Activated CD8-positive, alpha-beta memory T cell treated with anti-CD3 and anti-CD28 coated beads, Interleukin-2, amount 50 U/mL, for 48 hours (primary cell): ENCODE data around the gene TEX22.
A peak's percentile ranks its signal among the peaks of the same experiment; 100 is the strongest.

ENCODE experiments used
- DNase-seq: peaks from one replicate; pipeline ENCODE4 v3.0.0-alpha.2; 2020

Gene TEX22

GRCh38 chr14:105444859-105445258 lies 46.5 kb downstream of the TEX22 start:
- no peak for DNase-seq

GRCh38 chr14:105445290-105445689 lies 47.0 kb downstream of the TEX22 start:
- DNase-seq: no peak

- DNase-seq: no peak
These were observed 47.8 kb downstream of the TEX22 start for GRCh38 chr14:105445901-105446845.

- DNase-seq: no peak
These were observed 48.6 kb downstream of the TEX22 start for GRCh38 chr14:105446971-105447370.

- no peak for DNase-seq
These were observed 49.6 kb downstream of the TEX22 start for GRCh38 chr14:105447651-105448640.

- peak; percentile 81 for DNase-seq
These were observed 50.4 kb downstream of the TEX22 start for GRCh38 chr14:105448706-105449111.

GRCh38 chr14:105449276-105450122 lies 51.2 kb downstream of the TEX22 start:
- no peak for DNase-seq

GRCh38 chr14:105450123-105450505 lies 51.8 kb downstream of the TEX22 start:
- no peak for DNase-seq

GRCh38 chr14:105450864-105451720 lies 52.8 kb downstream of the TEX22 start:
- DNase-seq: no peak

GRCh38 chr14:105452963-105453362 lies 54.6 kb downstream of the TEX22 start:
- DNase-seq: no peak

- no peak for DNase-seq
These were observed 55.5 kb downstream of the TEX22 start for GRCh38 chr14:105453847-105454246.

GRCh38 chr14:105455086-105455640 lies 56.8 kb downstream of the TEX22 start:
- DNase-seq: no peak

- DNase-seq: no peak
These were observed 57.7 kb downstream of the TEX22 start for GRCh38 chr14:105455766-105456660.

- DNase-seq: no peak
These were observed 58.6 kb downstream of the TEX22 start for GRCh38 chr14:105456736-105457617.

- no peak for DNase-seq
These were observed 59.7 kb downstream of the TEX22 start for GRCh38 chr14:105458010-105458409.

GRCh38 chr14:105458571-105458970 lies 60.2 kb downstream of the TEX22 start:
- no peak for DNase-seq

GRCh38 chr14:105460116-105460515 lies 61.8 kb downstream of the TEX22 start:
- DNase-seq: no peak

GRCh38 chr14:105460616-105461015 lies 62.3 kb downstream of the TEX22 start:
- DNase-seq: no peak

GRCh38 chr14:105461903-105462302 lies 63.6 kb downstream of the TEX22 start:
- DNase-seq: no peak
